ENCODE results near the gene GPX4.
A peak's percentile ranks its signal among the peaks of the same experiment; 100 is the strongest.

The GPX4 gene

GRCh38 chr19:1155352-1156304 is 51.8 kb downstream of the GPX4 start:
- Histone ChIP-seq H3K9me3 (no peaks in the 10 kb centered on the region), H3K4me3 (peak overlapping the region in 1 of 2 donors; percentile 24)
- intact Hi-C loops (cut with DNase I; ENCODE audit: low total_unique reads): no loop called here

More at GRCh38 chr19:1155352-1156304, 51.8 kb downstream of the GPX4 start:
- peak overlapping the region; percentile 79 to 92 for H3K27ac ChIP-seq
- peaks cover 5 to 59% (median 11%) of the 10 kb centered on the region in 3 donors for H3K36me3 ChIP-seq
- no peak for DNase-seq
- H3K27me3 ChIP-seq: no peaks in the 10 kb centered on the region
- peaks cover 0 to 65% (median 50%) of the 10 kb centered on the region in 4 donors for H3K4me1 ChIP-seq
- TF ChIP-seq, protein P1, sequence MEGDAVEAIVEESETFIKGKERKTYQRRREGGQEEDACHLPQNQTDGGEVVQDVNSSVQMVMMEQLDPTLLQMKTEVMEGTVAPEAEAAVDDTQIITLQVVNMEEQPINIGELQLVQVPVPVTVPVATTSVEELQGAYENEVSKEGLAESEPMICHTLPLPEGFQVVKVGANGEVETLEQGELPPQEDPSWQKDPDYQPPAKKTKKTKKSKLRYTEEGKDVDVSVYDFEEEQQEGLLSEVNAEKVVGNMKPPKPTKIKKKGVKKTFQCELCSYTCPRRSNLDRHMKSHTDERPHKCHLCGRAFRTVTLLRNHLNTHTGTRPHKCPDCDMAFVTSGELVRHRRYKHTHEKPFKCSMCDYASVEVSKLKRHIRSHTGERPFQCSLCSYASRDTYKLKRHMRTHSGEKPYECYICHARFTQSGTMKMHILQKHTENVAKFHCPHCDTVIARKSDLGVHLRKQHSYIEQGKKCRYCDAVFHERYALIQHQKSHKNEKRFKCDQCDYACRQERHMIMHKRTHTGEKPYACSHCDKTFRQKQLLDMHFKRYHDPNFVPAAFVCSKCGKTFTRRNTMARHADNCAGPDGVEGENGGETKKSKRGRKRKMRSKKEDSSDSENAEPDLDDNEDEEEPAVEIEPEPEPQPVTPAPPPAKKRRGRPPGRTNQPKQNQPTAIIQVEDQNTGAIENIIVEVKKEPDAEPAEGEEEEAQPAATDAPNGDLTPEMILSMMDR (IDR thresholded peaks at IDR 0.05): no peak

All from tibial artery (tissue), 4 donors.